Epidermal melanocyte (primary cell): ENCODE data around the gene ADAMTSL3.

ENCODE experiments used
- DNase-seq: peaks from one replicate; pipeline ENCODE4 v3.0.0; 2011; ENCODE audit warnings: low spot score; ENCODE audit not compliant: insufficient read length

The ADAMTSL3 gene

DNA sequence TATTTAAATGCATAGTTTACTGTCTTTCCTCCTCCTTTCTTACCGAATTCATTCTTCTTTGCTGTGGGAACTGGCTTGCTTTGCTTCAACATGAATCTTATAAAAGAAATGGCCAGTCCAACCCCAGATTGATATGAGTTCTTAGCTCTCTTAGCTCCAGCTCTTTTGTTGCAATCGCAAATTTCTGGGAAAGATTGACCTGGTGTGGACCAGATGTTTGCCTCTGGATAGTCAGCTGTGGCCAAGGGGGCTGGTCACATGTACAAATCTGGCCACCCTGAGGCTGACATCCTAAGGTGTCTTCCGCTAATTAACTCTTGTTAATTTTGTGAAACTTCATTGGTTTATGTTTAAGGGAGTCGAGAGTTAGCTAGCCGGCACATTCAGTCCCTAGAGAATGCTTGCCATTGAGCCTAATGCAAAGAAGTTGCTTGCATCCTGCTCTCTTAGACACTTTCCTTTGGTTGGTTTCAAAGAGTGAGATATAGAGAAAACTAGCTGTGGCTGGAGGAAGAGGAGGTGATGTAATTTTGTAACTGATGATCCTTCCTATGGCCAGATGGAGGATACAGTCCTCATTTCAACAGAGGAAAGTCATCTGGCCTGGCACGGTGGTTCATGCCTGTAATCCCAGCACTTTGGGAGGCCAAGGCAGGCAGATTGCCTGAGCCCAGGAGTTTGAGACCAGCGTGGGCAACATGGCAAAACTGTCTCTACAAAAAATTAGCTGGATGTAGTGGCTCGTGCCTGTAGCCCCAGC, 162.4 kb downstream of the ADAMTSL3 start:
- DNase-seq: no peak

DNA sequence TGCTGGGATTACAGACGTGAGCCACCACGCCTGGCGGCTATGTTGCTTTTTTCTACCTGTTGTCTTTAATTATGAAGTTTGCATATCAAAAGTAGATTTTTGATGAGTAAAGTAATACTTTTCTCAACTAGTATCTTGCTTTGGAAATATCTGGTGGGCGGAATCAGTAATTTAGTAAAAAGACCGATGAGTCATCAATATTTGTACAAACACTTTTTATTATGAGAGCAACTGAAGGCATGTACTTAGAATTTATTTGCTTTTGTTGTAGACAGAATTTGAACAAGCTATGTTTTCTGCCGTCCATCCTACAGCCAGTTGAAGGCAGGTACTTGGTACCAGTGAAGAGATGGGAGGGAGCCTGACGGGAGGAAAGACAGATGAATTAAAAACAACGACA, 164.7 kb downstream of the ADAMTSL3 start:
- no peak for DNase-seq

DNA sequence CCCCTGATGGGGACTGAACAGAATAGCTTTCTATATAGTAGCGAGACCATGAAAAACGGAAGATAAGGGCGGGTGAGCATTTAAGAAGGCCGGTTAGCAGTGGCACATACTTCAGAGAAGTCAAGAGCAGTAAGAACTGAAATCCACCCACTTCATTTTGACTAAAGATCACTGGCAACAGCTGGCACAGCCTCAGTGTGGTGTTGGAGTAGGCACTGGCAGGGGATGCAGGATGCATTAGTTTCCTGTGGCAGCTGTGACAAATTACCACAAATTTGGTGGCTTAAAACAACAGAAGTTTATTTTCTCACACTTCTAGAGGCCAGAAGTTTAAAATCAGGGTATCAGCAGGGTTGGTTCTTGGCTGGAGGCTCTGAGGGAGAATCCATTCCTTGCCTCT, 176.5 kb downstream of the ADAMTSL3 start:
- DNase-seq: no peak

DNA sequence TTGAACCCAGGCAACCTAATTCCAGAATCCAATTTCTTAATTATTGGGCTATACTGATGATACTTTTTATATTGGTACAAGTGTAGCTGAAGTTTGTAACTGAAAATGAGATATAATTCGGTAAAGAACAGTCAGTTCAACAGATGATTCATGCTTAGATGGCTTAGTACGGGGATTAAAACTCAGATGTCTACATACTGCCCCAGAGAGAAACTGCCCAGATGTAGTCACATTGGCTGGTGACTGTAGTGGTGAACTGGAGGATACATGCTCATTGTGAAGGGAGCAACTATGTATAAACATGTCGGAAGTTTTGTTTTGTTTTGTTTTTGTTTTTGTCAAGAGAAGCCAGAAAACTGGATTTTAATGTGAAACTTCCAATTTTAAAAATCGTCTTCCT, 179.6 kb downstream of the ADAMTSL3 start:
- no peak for DNase-seq

DNA sequence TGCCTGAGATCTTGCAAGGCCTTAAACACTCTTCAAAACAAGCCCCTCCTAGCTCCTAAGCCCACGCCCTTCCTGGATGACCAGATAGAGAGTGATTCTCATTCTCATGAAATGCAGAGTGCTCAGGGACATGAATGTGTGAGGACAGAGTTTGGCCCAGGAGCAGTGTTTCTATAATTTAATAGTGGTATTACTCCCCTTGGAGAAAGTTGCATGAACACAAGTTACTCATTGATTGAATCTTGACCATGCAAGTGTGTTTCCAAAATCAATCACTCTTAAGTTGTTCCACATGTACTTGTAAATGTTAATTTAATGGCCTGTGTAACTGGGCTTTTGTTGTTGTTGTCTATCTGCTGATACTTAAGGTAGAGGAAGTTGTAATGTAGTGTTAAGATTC, 181.6 kb downstream of the ADAMTSL3 start:
- DNase-seq: no peak

DNA sequence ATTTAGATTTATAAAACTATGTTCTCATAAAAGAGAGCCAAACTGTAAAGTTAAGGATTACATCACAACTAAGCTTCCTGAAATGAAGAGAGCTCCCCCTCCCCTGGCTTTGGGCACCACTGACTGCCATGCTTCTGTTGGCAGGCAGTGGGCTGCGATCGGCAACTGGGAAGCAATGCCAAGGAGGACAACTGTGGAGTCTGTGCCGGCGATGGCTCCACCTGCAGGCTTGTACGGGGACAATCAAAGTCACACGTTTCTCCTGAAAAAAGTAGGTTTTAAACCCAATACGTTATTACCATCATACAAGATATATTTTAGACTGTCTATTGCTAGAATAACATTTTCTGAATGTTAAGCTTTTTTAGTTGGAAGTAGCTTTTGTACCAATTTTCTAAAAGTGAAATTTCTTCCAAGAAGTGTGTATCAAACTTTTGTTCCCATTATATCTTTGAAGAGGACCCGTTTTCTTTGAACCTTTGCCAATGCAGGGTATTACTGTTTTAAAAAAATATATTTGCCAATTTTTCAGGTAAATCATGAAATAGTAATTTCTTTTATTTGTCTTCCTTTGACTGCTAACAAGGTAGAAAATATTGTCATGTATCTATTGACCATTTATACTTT, 184.1 kb downstream of the ADAMTSL3 start:
- no peak for DNase-seq

DNA sequence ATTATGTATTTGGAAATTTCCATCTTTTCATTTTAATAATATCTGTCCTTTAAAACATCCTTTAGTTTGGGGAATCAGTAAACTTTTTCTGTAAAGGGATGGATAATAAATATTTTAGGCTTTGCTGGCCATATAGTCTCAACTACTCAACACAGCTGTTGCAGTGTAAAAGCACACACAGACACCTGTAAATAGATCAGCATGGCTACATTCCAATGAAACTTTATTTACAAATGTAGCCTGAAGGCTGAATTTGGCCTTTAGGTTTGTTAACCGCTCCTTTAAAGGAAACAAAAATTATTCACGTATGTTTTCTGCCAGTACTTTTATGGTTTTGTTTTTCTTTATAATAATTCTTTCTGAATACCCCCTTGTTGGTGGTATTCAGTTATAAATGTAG, 184.8 kb downstream of the ADAMTSL3 start:
- no peak for DNase-seq

DNA sequence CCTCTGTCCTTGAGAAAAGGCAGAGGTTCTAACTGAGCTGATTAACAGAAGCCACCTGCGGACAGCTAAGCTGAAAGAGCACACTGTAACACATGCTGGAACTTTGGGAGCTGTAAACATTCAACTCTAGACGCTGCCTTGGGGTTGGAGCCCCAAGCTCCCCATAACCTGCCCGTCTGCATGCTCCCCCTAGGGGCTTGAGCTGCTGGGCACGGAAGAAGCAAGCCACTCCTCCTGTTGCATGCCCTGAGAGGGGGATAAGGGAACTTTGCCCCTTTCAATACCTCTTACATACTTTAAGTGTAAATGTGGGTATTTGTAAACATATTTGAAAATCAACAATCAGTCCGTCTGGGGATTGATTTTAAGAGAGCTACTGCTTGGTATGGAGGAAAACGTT, 188.4 kb downstream of the ADAMTSL3 start:
- DNase-seq: no peak

DNA sequence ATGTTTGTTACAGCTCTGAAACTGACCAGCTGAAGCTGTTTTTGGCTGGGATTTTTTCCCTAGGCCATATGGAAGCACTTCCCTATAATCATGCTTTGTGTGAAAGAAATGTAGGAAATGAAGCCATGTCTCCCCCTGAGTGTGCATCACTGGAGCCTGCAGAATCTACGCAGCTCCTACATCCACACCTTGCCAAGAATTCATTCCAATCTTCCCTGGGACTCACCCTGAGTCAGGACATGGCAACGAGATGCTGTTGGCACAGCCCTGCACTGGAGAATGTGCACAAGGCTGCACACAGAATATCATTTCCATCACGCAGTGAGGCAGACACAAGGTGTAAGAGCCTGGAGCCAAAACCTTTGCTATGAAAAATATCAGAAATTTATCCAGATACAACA, 189.5 kb downstream of the ADAMTSL3 start:
- no peak for DNase-seq

DNA sequence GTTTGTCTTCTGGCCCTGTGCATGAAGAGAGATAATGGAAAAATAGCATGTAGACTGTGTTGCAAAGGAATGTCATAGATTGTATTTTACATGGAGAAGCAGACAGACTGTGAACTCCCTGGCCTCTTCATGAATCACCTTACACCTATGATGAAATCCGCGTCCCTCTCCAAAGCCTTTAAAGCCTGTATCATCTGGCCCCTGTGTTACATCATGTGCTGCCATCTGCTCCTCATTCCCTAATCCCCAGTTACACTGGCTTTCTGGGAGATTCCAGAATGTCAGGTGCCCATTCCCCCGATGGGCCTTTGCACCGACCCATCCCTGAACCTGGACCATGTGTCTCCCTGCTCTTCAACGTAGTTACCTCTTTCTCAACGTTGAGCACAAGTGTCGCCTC, 190.8 kb downstream of the ADAMTSL3 start:
- DNase-seq: no peak

DNA sequence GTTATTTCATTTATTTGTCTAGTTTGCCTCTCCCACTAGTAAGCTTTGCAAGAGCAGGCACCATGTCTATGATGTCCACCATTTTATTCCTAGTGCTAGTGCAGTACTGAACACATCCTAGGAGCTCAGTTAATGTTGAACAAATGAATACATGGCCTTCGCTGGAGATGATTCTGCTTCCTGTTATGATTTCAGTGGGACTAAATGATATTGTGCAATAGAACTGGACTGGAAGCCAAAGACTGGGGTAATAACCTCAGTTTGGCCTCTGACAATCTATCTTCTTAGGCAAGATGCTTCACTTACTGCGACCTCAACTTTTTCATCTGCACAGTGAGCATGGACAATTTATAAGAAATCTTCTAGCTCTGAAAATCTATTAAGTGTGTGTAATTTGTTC, 191.3 kb downstream of the ADAMTSL3 start:
- DNase-seq: no peak

DNA sequence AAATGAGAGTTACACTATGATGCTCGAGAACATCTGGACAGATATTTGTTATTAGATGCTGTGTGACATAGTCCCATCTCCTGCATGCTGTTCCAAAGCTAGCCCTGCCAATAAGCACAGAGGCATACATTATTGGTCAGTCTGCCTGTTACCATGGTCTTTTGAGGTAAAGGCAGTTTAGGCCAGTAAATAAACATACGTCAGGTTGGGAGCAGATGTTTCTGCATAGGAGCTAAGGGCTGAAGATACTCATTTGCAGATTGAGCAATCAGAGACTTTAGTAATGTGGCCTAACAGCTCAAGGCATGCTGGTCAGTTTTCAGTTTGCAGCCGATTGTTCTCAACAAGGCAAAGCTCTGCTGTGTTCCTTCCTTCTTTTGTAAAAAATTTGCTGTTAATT, 192.9 kb downstream of the ADAMTSL3 start:
- no peak for DNase-seq

DNA sequence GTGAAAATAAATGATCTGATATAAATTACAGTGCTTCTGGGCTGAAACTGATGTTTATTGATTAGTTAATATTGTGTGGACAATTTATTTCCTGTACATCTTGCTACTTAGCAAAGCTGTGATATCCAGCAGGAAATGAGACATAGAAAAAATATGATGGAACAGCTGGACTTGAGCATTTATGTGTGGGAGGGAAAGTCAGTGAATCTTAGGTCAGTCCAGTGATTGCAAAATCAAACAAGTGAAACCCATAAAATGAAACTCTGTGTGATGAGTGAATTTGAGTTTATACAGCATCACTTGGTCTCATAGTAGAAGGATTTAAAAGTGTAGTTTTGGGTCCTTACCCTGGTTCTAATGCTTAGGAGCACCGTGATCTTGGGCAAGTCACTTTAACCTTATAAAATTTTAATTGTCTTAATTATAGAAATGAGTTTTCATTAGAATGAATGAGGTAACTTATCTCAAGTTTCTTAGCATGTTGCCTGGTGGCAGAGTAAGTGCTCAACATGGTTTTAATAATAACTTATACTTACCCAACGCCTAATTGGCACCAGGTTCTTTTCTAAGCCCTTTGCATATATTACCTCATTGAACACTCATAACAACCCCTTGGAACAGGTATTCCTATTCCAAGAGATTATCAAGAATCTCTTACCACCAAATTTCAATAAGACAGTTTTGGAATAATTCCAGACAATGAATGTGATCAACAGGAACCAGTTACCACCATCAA, 194.6 kb downstream of the ADAMTSL3 start:
- peak; percentile 33 for DNase-seq

DNA sequence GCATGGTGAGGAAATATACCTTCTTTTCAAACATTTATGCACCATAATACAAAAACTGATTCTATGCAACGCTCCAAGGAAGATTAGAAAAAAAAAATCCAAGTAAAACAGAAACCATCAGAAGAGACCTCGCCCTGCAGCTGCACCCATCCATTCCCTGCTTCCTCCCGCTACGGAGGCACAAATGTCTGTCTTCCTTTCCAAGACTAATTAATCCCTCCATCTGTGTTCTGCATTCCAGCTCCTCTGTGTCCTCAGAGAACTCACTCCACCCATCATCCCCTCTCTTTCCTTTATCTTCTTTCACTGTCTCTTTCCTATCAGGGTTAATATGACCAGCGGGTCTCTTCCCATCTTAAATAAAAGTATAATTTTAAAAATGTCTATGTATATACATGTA, 196.1 kb downstream of the ADAMTSL3 start:
- no peak for DNase-seq

DNA sequence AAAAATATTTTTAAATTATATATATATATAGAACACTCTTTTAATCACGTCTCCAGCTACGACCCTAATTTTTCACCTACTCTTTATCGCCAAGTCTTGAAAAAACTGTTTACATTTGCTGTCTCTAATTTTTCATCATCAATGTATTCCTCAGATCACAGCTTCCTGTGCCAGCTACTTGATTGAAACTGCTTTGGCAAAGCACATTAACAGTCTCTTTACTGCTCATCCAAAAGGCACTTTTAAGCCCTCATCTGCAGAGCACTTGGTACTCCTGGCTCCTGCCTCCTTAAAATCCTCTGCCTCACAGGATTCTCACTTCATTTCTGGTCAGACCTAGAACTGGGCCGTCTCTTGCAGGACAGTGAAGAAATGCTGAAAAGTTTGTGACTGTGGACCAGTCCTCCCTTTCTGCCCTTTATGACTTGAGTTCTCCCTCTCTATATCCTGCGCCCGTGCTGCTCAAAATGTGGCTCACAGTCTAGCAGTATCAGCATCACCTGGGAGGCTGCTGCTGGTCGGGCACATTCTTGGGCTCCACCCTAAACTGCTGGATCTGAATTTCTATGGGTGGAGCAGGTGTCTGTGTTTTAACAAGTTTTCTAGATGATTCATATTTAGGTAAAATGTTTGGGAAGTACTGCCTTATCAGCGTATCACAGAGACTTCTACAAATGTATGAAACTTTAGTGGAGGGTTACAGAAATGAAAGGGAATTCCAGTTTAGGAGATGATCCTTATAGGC, 196.8 kb downstream of the ADAMTSL3 start:
- DNase-seq: no peak

DNA sequence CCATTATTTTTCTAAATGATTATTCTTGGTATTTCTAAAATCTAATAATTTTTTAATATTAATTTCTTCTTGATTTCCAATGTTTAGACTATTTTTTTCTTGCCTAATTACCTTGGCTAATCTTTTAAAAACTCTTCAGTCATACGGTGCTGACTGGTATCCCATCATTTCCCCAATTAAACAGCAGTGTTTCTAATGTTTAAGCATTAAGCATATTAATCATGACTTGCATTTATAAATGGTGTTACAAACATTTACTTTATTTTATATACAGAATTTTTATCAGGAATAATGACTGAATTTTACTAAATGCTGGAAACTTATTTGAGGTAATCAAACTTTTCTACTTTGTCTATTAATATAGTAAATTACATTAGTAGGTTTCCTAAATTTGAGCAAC, 199.3 kb downstream of the ADAMTSL3 start:
- no peak for DNase-seq

DNA sequence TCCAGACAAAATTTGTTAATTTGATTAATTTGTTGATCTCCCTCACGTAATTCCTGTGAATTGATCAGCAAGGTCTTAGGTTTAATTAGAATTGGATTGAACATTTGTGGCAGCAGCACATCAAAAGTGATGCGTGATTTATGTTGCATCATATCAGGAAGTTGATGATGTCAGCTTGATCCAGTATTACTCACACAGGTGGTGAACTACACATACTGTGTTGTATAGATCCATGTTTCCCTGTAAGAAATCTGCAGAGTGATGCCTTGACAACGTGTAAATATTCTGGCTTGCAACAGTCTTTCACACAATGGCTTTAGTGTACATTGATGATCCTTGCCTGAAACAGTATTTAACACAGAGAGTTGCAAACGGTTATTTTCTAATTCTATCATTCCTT, 200.4 kb downstream of the ADAMTSL3 start:
- no peak for DNase-seq

DNA sequence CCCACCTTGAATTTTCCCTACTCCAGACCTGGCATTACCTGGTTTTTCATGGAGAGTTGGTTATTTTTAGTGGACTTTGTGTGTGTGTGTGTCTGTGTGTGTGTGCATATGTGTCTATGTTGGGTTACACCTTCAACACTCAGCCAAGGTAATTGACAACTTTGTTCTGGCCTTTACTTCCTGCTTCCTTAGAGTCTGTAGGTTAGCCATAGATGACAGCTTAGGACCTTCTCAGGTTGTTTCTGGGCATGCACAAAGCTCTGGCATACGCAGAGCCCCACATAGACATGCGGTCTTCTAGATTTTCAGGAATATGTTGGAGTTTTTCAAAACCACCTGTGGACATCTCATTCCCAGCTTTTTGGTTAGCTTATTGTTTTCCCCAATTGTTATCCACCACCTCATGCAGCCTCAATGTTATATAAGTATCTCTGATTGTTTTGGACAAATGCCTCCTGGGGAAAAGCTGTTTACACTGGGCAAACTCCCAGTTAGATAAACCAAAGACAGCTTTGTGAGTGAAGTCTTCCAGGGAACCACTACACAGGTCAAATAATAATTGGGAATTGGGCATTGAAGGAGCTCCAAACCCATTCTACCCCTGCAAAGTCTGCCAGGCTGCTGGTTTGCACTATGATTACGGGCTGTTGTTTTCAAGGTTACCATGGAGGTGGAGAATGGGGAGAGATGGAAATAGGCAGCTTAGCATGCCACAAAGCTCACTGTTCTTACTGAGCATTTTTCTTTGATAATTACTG, 201.2 kb downstream of the ADAMTSL3 start:
- no peak for DNase-seq

DNA sequence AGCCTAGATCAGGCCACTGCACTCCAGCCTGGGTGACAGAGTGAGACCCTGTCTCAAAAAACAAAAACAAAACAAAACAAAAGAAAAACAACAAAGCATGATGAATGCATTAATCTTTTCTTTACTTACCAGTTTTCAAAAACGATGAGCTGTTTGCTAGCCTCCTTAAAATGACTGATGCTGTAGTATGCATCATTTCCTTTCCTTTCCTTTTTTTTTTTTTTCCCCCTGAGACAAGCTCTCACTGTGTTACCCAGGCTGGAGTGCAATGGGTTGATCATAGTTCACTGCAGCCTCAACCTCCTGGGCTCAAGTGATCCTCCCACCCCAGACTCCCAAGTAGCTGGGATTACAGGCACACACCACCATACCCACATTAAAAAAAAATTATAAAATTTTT, 202.0 kb downstream of the ADAMTSL3 start:
- DNase-seq: no peak

DNA sequence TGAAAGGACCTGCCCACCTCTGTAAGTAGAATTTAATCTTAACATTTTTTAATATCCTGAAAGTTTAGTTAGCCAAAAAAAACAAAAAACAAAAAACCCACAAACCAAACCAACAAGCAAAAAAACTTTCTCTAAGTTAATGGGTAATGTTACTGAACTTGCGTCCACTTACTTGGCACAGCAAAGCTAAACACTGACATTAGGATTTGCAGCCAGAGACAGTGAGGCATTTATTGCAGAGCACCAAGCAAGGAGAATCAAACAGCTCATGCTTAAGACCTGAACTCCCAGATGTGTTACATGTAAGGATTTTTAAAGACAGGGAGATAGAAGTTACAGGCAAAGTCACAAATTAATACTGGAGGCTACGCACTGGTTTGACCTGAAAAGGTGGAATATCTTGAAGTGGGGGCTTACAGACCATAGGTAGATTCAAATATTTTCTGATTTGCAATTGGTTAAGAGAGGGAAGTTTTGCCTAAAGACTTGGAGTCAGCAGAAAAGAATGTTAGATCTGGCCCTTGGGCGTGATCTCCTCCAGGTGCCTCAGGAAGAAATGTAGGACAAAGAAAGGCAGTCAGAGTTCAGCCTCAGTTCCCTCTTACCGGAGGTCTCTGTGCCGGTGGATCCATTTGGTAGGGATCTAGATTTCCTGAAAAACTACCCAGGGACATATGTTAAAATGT, 205.0 kb downstream of the ADAMTSL3 start:
- DNase-seq: no peak

DNA sequence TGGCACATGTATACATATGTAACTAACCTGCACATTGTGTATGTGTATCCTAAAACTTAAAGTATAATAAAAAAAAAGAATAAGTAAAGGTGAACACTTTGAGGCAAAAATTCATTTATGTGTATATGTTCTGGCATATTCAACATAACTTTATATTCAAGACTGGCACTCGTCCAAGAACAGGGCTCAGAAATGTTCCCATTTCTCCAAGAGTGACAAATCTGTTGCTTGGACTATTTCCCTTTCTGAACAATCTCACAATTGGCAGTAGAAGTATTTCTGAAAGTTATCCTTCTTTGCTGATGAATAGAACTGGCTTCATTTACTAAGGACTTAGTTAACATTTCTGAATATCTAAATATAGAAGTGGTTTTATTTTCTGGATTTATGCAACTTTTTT, 212.8 kb downstream of the ADAMTSL3 start:
- DNase-seq: no peak
